Activated CD8-positive, alpha-beta memory T cell treated with anti-CD3 and anti-CD28 coated beads for 48 hours (primary cell): ENCODE results near the gene CRYGD.
"Not testable (repeated sequence)": the region's sequence is repeated elsewhere in the genome, so short reads cannot be mapped to it uniquely, and the experiment has no call there.

Experiments
- DNase-seq, 3 experiments: peaks; one replicate each; pipeline ENCODE4 v3.0.0-alpha.2; 2020; ENCODE audit warnings: low read depth in 2 of 3, low spot score in 2 of 3

The CRYGD gene

GRCh38 chr2:208124013-208124715, at the start of gene CRYGD:
TSS of gene CRYGD (minus strand) at chr2:208124524. CDS start at chr2:208124473, 51 bp downstream.
- DNase-seq = not testable (repeated sequence)

GRCh38 chr2:208172125-208172524, 47.8 kb upstream of the CRYGD start:
- no peak for DNase-seq

GRCh38 chr2:208164951-208165755, 40.8 kb upstream of the CRYGD start:
- no peak for DNase-seq

GRCh38 chr2:208163489-208163888, 39.2 kb upstream of the CRYGD start, which contains the start of gene CRYGA:
TSS of gene CRYGA (minus strand) at chr2:208163589. CDS start at chr2:208163556, 33 bp downstream.
- no peak for DNase-seq

GRCh38 chr2:208156439-208156838, 32.1 kb upstream of the CRYGD start:
- DNase-seq = no peak

GRCh38 chr2:208153156-208153555, 28.8 kb upstream of the CRYGD start:
- no peak for DNase-seq

- no peak for DNase-seq
These were observed 26.6 kb upstream of the CRYGD start for GRCh38 chr2:208150956-208151355.

- DNase-seq = no peak
These were observed 25.8 kb upstream of the CRYGD start for GRCh38 chr2:208150094-208150493.

GRCh38 chr2:208148803-208149202, 24.5 kb upstream of the CRYGD start:
- no peak for DNase-seq

GRCh38 chr2:208147759-208148158, 23.4 kb upstream of the CRYGD start:
- DNase-seq = no peak

GRCh38 chr2:208147008-208147407, 22.7 kb upstream of the CRYGD start:
- DNase-seq = no peak

GRCh38 chr2:208146006-208146405, 21.7 kb upstream of the CRYGD start, which contains the start of gene CRYGB:
TSS of gene CRYGB (minus strand) at chr2:208146158. CDS start at chr2:208146120, 38 bp downstream.
- DNase-seq = no peak

GRCh38 chr2:208142925-208143799, 18.8 kb upstream of the CRYGD start:
- DNase-seq = no peak

GRCh38 chr2:208142240-208142924, 18.1 kb upstream of the CRYGD start:
- no peak for DNase-seq

- DNase-seq = no peak
These were observed 15.1 kb upstream of the CRYGD start for GRCh38 chr2:208139447-208139846.

GRCh38 chr2:208138334-208138733, 14.0 kb upstream of the CRYGD start:
- not testable (repeated sequence) for DNase-seq

- DNase-seq = no peak
These were observed 12.4 kb upstream of the CRYGD start for GRCh38 chr2:208136716-208137094.

- no peak for DNase-seq
These were observed 11.7 kb upstream of the CRYGD start for GRCh38 chr2:208135794-208136715.

- peak in 1 of 3 experiments; percentile 2 for DNase-seq
These were observed 10.7 kb upstream of the CRYGD start for GRCh38 chr2:208134928-208135586.
